ENCODE data around the gene TMEM233. TPM values are rescaled to one million over a fixed set of nuclear protein-coding genes. Genes with fewer than 3 reads are reported as not detected.
"Not testable (repeated sequence)": the region's sequence is repeated elsewhere in the genome, so short reads cannot be mapped to it uniquely, and the experiment has no call there.

The TMEM233 gene
- total RNA-seq, 1 experiment from 2014 or later, result 0.48 TPM

- DNase-seq (ENCODE audit: low read depth), result not testable (repeated sequence)
Measured at GRCh38 chr12:119658166-119658565, 64.6 kb downstream of the TMEM233 start.

- DNase-seq (ENCODE audit: low read depth), result no peak
Measured at GRCh38 chr12:119659289-119659897, 65.8 kb downstream of the TMEM233 start.

- DNase-seq (ENCODE audit: low read depth), result no peak
Measured at GRCh38 chr12:119660076-119660475, 66.5 kb downstream of the TMEM233 start.

GRCh38 chr12:119661882-119662281 is 68.3 kb downstream of the TMEM233 start:
- no peak for DNase-seq (ENCODE audit: low read depth)

- DNase-seq (ENCODE audit: low read depth), result no peak
Measured at GRCh38 chr12:119664642-119665041, 71.1 kb downstream of the TMEM233 start.

- no peak for DNase-seq (ENCODE audit: low read depth)
Measured at GRCh38 chr12:119665164-119665929, 71.8 kb downstream of the TMEM233 start.

- no peak for DNase-seq (ENCODE audit: low read depth)
Measured at GRCh38 chr12:119666226-119666795, 72.7 kb downstream of the TMEM233 start.

GRCh38 chr12:119666900-119667576 is 73.5 kb downstream of the TMEM233 start:
- no peak for DNase-seq (ENCODE audit: low read depth)

- peak; percentile 93 for DNase-seq (ENCODE audit: low read depth)
Measured at GRCh38 chr12:119667577-119668323, 74.2 kb downstream of the TMEM233 start, which contains the start of gene PRKAB1. PRKAB1 (plus strand) TSS chr12:119668133; CDS start chr12:119668245, 112 bp downstream.

- no peak for DNase-seq (ENCODE audit: low read depth)
Measured at GRCh38 chr12:119668324-119668841, 74.8 kb downstream of the TMEM233 start.

GRCh38 chr12:119669744-119670472 is 76.3 kb downstream of the TMEM233 start:
- no peak for DNase-seq (ENCODE audit: low read depth)

GRCh38 chr12:119671070-119671469 is 77.5 kb downstream of the TMEM233 start:
- DNase-seq (ENCODE audit: low read depth), result no peak

- DNase-seq (ENCODE audit: low read depth), result no peak
Measured at GRCh38 chr12:119672194-119672593, 78.6 kb downstream of the TMEM233 start.

GRCh38 chr12:119673634-119674033 is 80.1 kb downstream of the TMEM233 start:
- DNase-seq (ENCODE audit: low read depth), result no peak

GRCh38 chr12:119674560-119674959 is 81.0 kb downstream of the TMEM233 start:
- no peak for DNase-seq (ENCODE audit: low read depth)

GRCh38 chr12:119676022-119676421 is 82.4 kb downstream of the TMEM233 start:
- no peak for DNase-seq (ENCODE audit: low read depth)

- DNase-seq (ENCODE audit: low read depth), result no peak
Measured at GRCh38 chr12:119676573-119676972, 83.0 kb downstream of the TMEM233 start.

GRCh38 chr12:119678459-119678858 is 84.9 kb downstream of the TMEM233 start:
- no peak for DNase-seq (ENCODE audit: low read depth)

- no peak for DNase-seq (ENCODE audit: low read depth)
Measured at GRCh38 chr12:119679081-119679480, 85.5 kb downstream of the TMEM233 start.

- no peak for DNase-seq (ENCODE audit: low read depth)
Measured at GRCh38 chr12:119679490-119679889, 85.9 kb downstream of the TMEM233 start.

GRCh38 chr12:119681111-119681510 is 87.5 kb downstream of the TMEM233 start:
- no peak for DNase-seq (ENCODE audit: low read depth)

Measured in RPMI7951 (cell line).